ENCODE data around the gene KLHL29.

GRCh38 chr2:23498943-23499342 is 114.0 kb downstream of the KLHL29 start:
- TF ChIP-seq POLR2AphosphoS5 (IDR thresholded peaks at IDR 0.05; ENCODE audit: low read depth, low read length): no peak
- no peak for TF ChIP-seq POLR2A (IDR thresholded peaks at IDR 0.05; ENCODE audit: low read depth, low read length)
- no peak for TF ChIP-seq SPI1 (IDR thresholded peaks at IDR 0.05; ENCODE audit: low read depth, low read length)
- TF ChIP-seq TAF1 (IDR thresholded peaks at IDR 0.05; ENCODE audit: low read depth, low read length): no peak
